Stomach (tissue), 4 donors: ENCODE data around the gene P3R3URF.

ENCODE experiments used
- POLR2A ChIP-seq, 4 donors: fragments of 450-650 bp; IDR thresholded peaks; one replicate each; pipeline ENCODE4 v1.6.1; 2016; ENCODE audit warnings: antibody characterized with exemption in 4 of 4, control low read depth in 2 of 4, mild to moderate bottlenecking in 1 of 4, moderate library complexity in 1 of 4
- POLR2AphosphoS5 ChIP-seq, 3 donors: sonication (generic); formaldehyde crosslinking; IDR thresholded peaks; one replicate each; pipeline ENCODE4 v1.6.1; 2016; ENCODE audit warnings: antibody characterized with exemption in 3 of 3
- TF ChIP-seq, protein P1 (sequence below), 7 experiments: fragments of 450-650 bp in 4 of 7; fragments of 200-600 bp in 3 of 7; sonication (generic) in 3 of 7; IDR thresholded peaks; one replicate each; pipeline ENCODE4 v1.5.1; 2016 to 2019; ENCODE audit warnings: antibody characterized with exemption in 7 of 7, control low read depth in 2 of 7, mild to moderate bottlenecking in 1 of 7

DNA sequence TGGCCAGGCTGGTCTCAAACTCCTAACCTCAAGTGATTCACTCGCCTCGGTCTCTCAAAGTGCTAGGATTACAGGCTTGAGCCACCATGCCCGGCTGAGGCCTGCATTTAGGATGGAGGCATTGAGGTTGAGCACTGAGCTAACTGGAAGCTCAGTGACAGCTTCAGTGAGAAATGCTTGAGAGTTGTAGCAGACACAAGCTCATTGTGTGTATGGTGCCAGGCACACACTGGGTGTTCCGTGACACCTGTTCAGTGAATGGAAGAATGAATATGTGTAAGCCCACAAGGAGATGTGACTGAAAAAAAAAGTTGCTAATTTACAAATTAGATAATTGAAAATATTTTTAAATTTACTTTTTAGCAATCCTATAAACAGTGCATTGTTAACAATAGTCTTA is 48.7 kb upstream of the P3R3URF start:
- TF ChIP-seq, protein P1, sequence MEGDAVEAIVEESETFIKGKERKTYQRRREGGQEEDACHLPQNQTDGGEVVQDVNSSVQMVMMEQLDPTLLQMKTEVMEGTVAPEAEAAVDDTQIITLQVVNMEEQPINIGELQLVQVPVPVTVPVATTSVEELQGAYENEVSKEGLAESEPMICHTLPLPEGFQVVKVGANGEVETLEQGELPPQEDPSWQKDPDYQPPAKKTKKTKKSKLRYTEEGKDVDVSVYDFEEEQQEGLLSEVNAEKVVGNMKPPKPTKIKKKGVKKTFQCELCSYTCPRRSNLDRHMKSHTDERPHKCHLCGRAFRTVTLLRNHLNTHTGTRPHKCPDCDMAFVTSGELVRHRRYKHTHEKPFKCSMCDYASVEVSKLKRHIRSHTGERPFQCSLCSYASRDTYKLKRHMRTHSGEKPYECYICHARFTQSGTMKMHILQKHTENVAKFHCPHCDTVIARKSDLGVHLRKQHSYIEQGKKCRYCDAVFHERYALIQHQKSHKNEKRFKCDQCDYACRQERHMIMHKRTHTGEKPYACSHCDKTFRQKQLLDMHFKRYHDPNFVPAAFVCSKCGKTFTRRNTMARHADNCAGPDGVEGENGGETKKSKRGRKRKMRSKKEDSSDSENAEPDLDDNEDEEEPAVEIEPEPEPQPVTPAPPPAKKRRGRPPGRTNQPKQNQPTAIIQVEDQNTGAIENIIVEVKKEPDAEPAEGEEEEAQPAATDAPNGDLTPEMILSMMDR (IDR thresholded peaks at IDR 0.05): no peak
- TF ChIP-seq POLR2AphosphoS5 (IDR thresholded peaks at IDR 0.05) (no peak), POLR2A (IDR thresholded peaks at IDR 0.05) (no peak)
